Stimulated activated CD8-positive, alpha-beta memory T cell treated with anti-CD3 and anti-CD28 coated beads, Interleukin-15, amount 100 ng/mL, for 24 hours (primary cell): ENCODE measurements around the gene STAB1.

Experiments
- DNase-seq: peaks from one replicate; pipeline ENCODE4 v3.0.0-alpha.2; 2020; ENCODE audit warnings: low read depth

The STAB1 gene

DNA sequence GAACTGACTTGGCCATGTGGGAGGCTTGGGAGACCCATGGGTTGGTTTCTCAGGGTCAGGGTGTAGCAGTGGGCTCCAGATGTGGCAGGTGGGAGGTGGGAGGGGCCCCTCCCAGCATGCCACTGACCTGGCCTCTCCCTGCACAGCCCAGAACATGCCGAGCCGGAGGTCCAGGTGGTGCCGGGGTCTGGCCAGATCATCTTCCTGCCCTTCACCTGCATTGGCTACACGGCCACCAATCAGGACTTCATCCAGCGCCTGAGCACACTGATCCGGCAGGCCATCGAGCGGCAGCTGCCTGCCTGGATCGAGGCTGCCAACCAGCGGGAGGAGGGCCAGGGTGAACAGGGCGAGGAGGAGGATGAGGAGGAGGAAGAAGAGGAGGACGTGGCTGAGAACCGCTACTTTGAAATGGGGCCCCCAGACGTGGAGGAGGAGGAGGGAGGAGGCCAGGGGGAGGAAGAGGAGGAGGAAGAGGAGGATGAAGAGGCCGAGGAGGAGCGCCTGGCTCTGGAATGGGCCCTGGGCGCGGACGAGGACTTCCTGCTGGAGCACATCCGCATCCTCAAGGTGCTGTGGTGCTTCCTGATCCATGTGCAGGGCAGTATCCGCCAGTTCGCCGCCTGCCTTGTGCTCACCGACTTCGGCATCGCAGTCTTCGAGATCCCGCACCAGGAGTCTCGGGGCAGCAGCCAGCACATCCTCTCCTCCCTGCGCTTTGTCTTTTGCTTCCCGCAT lies 7.9 kb upstream of the STAB1 start:
- no peak for DNase-seq

DNA sequence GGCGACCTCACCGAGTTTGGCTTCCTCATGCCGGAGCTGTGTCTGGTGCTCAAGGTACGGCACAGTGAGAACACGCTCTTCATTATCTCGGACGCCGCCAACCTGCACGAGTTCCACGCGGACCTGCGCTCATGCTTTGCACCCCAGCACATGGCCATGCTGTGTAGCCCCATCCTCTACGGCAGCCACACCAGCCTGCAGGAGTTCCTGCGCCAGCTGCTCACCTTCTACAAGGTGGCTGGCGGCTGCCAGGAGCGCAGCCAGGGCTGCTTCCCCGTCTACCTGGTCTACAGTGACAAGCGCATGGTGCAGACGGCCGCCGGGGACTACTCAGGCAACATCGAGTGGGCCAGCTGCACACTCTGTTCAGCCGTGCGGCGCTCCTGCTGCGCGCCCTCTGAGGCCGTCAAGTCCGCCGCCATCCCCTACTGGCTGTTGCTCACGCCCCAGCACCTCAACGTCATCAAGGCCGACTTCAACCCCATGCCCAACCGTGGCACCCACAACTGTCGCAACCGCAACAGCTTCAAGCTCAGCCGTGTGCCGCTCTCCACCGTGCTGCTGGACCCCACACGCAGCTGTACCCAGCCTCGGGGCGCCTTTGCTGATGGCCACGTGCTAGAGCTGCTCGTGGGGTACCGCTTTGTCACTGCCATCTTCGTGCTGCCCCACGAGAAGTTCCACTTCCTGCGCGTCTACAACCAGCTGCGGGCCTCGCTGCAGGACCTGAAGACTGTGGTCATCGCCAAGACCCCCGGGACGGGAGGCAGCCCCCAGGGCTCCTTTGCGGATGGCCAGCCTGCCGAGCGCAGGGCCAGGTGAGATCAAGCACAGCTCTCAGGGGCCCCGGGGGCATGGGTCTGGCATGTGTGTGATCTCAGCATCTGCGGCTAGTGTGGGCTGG lies 7.1 kb upstream of the STAB1 start:
- no peak for DNase-seq

GRCh38 chr3:52488746-52489145 lies 6.4 kb upstream of the STAB1 start:
- DNase-seq, result no peak

GRCh38 chr3:52489453-52489852 lies 5.7 kb upstream of the STAB1 start:
- DNase-seq, result no peak

- no peak for DNase-seq
Observed at GRCh38 chr3:52490035-52490938, 4.9 kb upstream of the STAB1 start.

GRCh38 chr3:52490939-52491526 lies 4.1 kb upstream of the STAB1 start:
- DNase-seq, result no peak

DNA sequence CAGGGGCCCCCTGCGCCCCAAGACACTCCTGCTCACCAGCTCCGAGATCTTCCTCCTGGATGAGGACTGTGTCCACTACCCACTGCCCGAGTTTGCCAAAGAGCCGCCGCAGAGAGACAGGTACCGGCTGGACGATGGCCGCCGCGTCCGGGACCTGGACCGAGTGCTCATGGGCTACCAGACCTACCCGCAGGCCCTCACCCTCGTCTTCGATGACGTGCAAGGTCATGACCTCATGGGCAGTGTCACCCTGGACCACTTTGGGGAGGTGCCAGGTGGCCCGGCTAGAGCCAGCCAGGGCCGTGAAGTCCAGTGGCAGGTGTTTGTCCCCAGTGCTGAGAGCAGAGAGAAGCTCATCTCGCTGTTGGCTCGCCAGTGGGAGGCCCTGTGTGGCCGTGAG lies 3.1 kb upstream of the STAB1 start:
- DNase-seq, result no peak

DNA sequence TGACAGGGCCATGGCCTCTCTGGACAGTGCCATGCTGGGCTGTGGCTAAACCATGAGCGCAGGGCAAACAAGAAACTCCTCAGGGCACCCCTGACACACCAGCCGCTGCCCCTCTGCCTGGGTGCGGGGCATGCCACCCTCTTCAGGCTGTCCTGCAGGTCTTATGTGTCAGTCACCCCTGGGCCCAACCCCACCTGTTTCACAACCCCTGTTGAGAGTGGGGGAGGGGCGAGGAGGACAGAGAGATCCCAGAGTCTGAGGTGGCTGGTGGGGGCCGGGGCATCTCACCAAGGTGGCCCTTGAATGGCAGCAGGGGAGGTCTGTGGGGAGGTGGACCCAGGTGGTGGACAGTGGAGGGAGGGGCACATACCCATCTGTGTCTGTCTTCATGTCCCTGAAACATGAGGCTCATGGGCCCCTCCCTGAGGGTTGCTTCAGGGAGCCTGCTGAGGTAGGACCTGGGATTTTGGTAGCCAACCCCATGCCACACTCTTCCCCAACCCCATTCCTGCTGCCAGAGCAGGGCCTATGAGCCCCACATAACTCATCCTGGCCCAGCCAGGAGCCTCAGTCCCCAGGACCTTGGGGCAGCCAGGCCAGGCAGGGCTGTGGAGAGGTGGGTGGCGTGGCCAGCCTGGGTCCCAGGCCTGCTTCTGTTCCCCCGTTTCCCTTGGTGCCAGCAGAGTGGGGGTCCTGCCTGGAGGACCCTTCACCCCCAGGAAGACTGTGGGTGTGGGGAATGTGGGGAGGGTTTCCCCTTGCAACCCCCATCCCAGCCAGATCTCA lies 1.7 kb upstream of the STAB1 start:
- no peak for DNase-seq

GRCh38 chr3:52494445-52494844 lies 693 bp upstream of the STAB1 start:
- no peak for DNase-seq

DNA sequence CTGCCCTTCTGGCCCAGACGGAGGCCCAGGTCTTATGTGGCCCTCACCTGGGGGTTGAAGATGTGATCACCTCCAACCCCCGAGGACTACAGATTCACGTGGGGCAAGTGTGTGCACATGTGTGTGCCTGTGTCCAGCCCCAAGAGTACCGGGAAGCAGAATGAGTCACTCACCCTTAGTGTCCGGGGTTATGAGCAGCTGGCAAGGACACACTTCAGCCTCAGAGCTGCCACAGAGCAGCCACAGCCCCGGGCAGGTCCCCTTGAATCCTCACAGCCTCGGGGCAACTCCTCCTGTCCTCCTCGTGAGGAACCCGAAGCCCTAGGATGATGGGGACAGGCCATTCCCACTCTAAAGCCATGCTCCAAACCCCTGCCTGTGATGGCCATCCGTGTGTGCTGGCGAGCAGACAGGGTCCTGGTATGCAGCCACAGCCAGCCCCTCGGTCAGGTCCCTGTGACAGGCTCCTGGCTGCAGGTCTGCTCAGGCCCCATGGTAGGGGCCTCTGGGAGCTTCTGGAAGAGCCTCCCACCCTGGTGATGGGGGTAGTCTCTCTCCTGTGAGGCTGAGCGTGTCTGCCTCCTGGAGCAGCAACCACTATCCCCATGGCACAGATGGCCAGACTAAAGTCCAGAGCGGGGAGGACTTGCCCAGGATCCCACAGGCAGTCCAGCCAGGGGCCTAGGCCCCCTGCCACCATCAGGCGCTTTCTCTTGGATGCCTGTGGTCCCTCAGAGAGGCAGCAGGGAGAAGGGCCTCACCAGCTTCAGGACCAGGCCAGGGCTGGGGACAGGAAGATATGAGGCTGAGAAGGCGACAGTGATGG lies 852 bp downstream of the STAB1 start:
- no peak for DNase-seq

GRCh38 chr3:52498137-52499054 lies 3.3 kb downstream of the STAB1 start:
- DNase-seq, result no peak

DNA sequence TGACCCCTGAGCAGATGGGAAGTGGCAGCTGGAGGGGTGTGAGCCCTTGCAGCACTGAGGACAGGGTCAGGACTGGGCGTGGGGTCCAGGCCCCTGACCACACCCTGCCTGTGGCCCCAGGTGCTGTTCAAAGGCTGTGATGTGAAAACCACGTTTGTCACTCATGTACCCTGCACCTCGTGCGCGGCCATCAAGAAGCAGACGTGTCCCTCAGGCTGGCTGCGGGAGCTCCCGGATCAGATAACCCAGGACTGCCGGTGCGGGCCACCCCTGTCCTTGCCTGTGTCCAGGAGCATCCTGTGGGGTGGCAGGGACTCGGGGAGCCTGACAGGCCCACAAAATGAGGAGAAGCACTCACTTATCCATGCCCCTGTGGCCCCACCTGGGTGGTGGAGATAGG lies 5.9 kb downstream of the STAB1 start:
- no peak for DNase-seq

GRCh38 chr3:52502001-52502400 lies 6.9 kb downstream of the STAB1 start:
- DNase-seq, result no peak

DNA sequence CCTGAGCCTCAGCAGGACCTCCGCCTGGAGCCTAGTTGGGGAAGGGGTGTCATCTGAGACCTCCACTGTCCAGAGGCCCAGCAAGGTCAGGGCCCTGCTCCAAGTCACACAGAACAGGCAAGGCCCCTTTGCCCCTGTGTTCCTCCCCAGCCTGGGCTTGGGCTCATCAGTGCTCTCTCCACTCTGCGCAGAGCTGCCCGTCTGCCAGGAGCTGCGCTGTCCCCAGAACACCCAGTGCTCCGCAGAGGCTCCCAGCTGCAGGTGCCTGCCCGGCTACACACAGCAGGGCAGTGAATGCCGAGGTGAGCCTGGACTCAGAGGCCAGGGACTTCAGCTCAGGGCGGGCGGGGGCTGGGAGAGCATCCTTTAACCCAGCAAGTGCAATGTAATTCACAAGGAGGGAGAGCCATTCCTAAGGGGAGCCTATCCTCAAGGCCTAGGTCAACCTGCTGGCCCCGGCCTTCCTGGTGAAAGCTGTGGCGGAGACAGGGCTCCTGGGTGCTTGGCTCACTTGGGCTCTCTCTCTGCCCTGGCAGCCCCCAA lies 7.7 kb downstream of the STAB1 start:
- no peak for DNase-seq

DNA sequence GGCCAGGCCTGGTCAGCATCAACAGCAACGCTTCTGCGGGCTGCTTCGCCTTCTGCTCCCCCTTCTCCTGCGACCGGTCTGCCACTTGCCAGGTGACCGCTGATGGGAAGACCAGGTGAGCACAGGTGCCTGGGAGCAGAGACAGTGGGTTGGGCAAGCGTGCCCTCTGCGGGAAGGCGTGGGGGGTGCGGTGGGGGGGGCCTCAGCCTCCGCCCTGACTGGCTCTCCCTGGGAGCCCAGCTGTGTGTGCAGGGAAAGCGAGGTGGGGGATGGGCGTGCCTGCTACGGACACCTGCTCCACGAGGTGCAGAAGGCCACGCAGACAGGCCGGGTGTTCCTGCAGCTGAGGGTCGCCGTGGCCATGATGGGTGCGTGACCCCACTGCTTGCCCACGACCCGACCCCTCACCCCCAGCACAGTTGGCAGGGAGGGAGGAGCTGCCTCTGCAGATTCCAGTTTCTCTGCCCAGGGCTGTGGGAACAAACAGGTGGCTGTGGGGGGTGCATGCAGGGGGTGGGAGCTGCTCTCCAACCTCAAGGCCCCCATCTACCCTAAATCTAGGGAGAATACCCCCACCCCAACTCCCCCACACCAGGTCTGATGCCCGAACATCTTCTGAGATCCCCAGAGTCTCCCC lies 8.8 kb downstream of the STAB1 start:
- DNase-seq, result no peak

DNA sequence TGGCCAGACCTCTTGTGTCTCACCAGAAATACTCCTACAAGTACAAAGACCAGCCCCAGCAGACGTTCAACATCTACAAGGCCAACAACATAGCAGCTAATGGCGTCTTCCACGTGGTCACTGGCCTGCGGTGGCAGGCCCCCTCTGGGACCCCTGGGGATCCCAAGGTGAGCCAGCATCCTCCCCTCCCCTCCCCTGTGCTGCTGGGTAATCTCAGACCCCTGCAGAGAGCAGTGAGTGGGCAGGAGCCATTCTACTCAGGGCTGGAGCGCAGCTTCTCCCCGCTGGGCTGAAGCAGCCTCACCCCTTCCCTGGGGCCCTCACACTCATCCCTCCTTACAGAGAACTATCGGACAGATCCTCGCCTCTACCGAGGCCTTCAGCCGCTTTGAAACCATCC lies 9.8 kb downstream of the STAB1 start:
- no peak for DNase-seq

DNA sequence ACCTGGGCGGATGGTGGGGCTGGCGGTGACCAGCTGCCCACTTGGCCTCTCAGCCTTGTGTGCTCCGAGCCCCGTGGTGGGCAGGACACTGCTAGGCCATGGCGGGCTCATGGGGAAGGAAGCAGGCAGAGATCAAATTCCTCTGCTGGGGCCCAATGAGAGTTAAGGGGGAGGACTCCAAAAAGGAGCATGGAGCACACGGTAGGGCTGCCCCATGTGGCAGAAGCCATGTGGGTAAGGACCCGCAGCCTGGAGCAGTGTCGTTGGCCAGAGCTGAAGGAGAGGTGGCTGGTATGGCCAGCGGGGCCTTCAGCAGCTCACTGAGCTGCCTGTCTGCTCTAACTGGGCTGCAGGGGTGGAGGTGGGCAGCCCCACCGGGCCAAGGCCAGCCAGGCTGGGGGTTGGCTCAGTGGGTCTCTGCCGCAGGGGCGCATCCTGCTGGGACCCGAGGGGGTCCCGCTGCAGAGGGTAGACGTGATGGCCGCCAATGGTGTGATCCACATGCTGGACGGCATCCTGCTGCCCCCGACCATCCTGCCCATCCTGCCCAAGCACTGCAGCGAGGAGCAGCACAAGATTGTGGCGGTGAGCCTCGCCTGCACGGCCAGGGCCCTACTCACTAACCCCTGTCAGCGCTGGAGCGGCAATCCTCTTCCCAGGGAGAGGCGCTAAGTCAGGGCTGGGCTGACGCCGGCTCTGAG lies 11.3 kb downstream of the STAB1 start:
- DNase-seq, result no peak

GRCh38 chr3:52507359-52507758 lies 12.2 kb downstream of the STAB1 start:
- DNase-seq, result no peak
